ENCODE results near the gene IBA57.

The IBA57 gene

GRCh38 chr1:228151180-228151925, 14.3 kb upstream of the IBA57 start:
- DNase-seq = no peak
- H3K4me2 ChIP-seq (ENCODE audit: low read depth, low read length) = no peak overlapping the region
- H3K4me1 ChIP-seq (ENCODE audit: low read length) = no peaks in the 10 kb centered on the region
- H2AFZ ChIP-seq (ENCODE audit: low read length) = no peak overlapping the region
- H3K36me3 ChIP-seq (replicated peaks; ENCODE audit: insufficient read depth, low read length) = no peaks in the 10 kb centered on the region; the same call in 1 of the 2 replicates
- H3K79me2 ChIP-seq (ENCODE audit: low read length) = peaks cover 12% of the 10 kb centered on the region
- no peak overlapping the region for H3K4me3 ChIP-seq (ENCODE audit: low read length)
- no peak for TF ChIP-seq CTCF (IDR thresholded peaks at IDR 0.05; ENCODE audit: low read length)
- no peak for TF ChIP-seq EZH2 (optimal IDR thresholded peaks at IDR 0.05; ENCODE audit: low read depth, low read length)
- no peak for TF ChIP-seq EZH2phosphoT487 (IDR thresholded peaks at IDR 0.05; ENCODE audit: low read length)
- H3K9me3 ChIP-seq (replicated peaks; ENCODE audit: insufficient read depth, low read length) = no peaks in the 10 kb centered on the region
- H3K9ac ChIP-seq (ENCODE audit: low read length) = no peak overlapping the region
- no peak overlapping the region for H3K27ac ChIP-seq (ENCODE audit: low read length)
- H3F3A ChIP-seq (ENCODE audit: insufficient read depth, low read length) = no peaks in the 10 kb centered on the region
- no peaks in the 10 kb centered on the region; the same call in 1 of the 2 replicates for H4K20me1 ChIP-seq (ENCODE audit: insufficient read depth, low read length)
- H3K9me2 ChIP-seq (replicated peaks; ENCODE audit: insufficient read depth, low read length) = no peaks in the 10 kb centered on the region
- no peaks in the 10 kb centered on the region for H3K27me3 ChIP-seq (replicated peaks; ENCODE audit: insufficient read depth, low read length)

- H3K36me3 ChIP-seq (replicated peaks; ENCODE audit: insufficient read depth, low read length) = no peaks in the 10 kb centered on the region; the same call in 1 of the 2 replicates
- H3K27ac ChIP-seq (ENCODE audit: low read length) = no peak overlapping the region
- H3K9me2 ChIP-seq (replicated peaks; ENCODE audit: insufficient read depth, low read length) = no peaks in the 10 kb centered on the region
- no peak overlapping the region for H3K4me3 ChIP-seq (ENCODE audit: low read length)
- TF ChIP-seq EZH2phosphoT487 (IDR thresholded peaks at IDR 0.05; ENCODE audit: low read length) (no peak), CTCF (IDR thresholded peaks at IDR 0.05; ENCODE audit: low read length) (no peak), EZH2 (optimal IDR thresholded peaks at IDR 0.05; ENCODE audit: low read depth, low read length) (no peak)
- no peaks in the 10 kb centered on the region for H3F3A ChIP-seq (ENCODE audit: insufficient read depth, low read length)
- no peaks in the 10 kb centered on the region for H3K4me1 ChIP-seq (ENCODE audit: low read length)
- peaks cover 4% of the 10 kb centered on the region; the same call in 1 of the 2 replicates for H3K79me2 ChIP-seq (ENCODE audit: low read length)
- no peaks in the 10 kb centered on the region; the same call in 1 of the 2 replicates for H4K20me1 ChIP-seq (ENCODE audit: insufficient read depth, low read length)
- H2AFZ ChIP-seq (ENCODE audit: low read length) = no peak overlapping the region
- no peak for DNase-seq
- no peak overlapping the region for H3K9ac ChIP-seq (ENCODE audit: low read length)
- H3K9me3 ChIP-seq (replicated peaks; ENCODE audit: insufficient read depth, low read length) = no peaks in the 10 kb centered on the region
- H3K4me2 ChIP-seq (ENCODE audit: low read depth, low read length) = no peak overlapping the region
- no peaks in the 10 kb centered on the region for H3K27me3 ChIP-seq (replicated peaks; ENCODE audit: insufficient read depth, low read length)
Observed at GRCh38 chr1:228152097-228152917, 13.3 kb upstream of the IBA57 start.

DNA sequence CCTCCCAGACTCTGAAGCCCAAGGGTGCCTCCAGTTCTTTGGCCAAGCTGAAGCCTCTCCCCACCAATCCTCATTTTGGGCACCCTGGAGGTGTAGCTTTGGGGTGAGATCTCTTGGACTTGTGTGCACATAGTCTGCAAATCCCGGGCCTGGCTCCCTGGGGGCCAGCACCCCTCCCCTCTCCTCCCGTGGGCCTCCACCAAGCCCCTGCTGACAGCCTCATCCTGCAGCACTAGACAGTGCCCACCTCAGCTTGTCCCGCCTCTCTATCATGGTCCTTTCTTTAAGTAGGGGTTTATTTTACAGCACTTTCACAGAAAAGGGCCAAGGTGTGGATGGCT, 12.7 kb upstream of the IBA57 start:
- Histone ChIP-seq H3F3A (ENCODE audit: insufficient read depth, low read length) (no peaks in the 10 kb centered on the region), H3K27me3 (replicated peaks; ENCODE audit: insufficient read depth, low read length) (no peaks in the 10 kb centered on the region), H4K20me1 (ENCODE audit: insufficient read depth, low read length) (no peaks in the 10 kb centered on the region; the same call in 1 of the 2 replicates), H3K9ac (ENCODE audit: low read length) (no peak overlapping the region), H3K4me3 (ENCODE audit: low read length) (no peak overlapping the region), H3K27ac (ENCODE audit: low read length) (no peak overlapping the region), H3K79me2 (ENCODE audit: low read length) (peaks cover under 1% of the 10 kb centered on the region; the same call in 1 of the 2 replicates), H3K9me2 (replicated peaks; ENCODE audit: insufficient read depth, low read length) (no peaks in the 10 kb centered on the region), H3K36me3 (replicated peaks; ENCODE audit: insufficient read depth, low read length) (no peaks in the 10 kb centered on the region; the same call in 1 of the 2 replicates), H2AFZ (ENCODE audit: low read length) (no peak overlapping the region), H3K4me2 (ENCODE audit: low read depth, low read length) (no peak overlapping the region), H3K9me3 (replicated peaks; ENCODE audit: insufficient read depth, low read length) (no peaks in the 10 kb centered on the region), H3K4me1 (ENCODE audit: low read length) (no peaks in the 10 kb centered on the region)
- TF ChIP-seq EZH2 (optimal IDR thresholded peaks at IDR 0.05; ENCODE audit: low read depth, low read length) = no peak
- TF ChIP-seq CTCF (IDR thresholded peaks at IDR 0.05; ENCODE audit: low read length) = no peak
- no peak for TF ChIP-seq EZH2phosphoT487 (IDR thresholded peaks at IDR 0.05; ENCODE audit: low read length)
- DNase-seq = no peak
